Ishikawa (cell line): Measurements from ENCODE around the gene MYO1A.

ENCODE experiments used
- CEBPB ChIP-seq: IDR thresholded peaks from 2 replicates; pipeline ENCODE4 v1.6.1; 2012
- CREB1 ChIP-seq: IDR thresholded peaks from 2 replicates; pipeline ENCODE4 v1.6.1; 2012; ENCODE audit warnings: low read depth
- EGR1 ChIP-seq: IDR thresholded peaks from 2 replicates; pipeline ENCODE4 v1.6.1; 2012
- EP300 ChIP-seq: IDR thresholded peaks from 2 replicates; pipeline ENCODE4 v1.6.1; 2012; ENCODE audit warnings: borderline replicate concordance
- FOXM1 ChIP-seq: IDR thresholded peaks from 2 replicates; pipeline ENCODE4 v1.6.1; 2012; ENCODE audit warnings: low read depth, borderline replicate concordance
- NFIC ChIP-seq: IDR thresholded peaks from 2 replicates; pipeline ENCODE4 v1.6.1; 2012
- RAD21 ChIP-seq: IDR thresholded peaks from 2 replicates; pipeline ENCODE4 v1.6.1; 2012; ENCODE audit warnings: low read depth
- TAF1 ChIP-seq: IDR thresholded peaks from 2 replicates; pipeline ENCODE4 v1.6.1; 2012; ENCODE audit warnings: low read depth, mild to moderate bottlenecking
- TCF12 ChIP-seq: IDR thresholded peaks from 2 replicates; pipeline ENCODE4 v1.6.1; 2012; ENCODE audit warnings: low read depth
- TEAD4 ChIP-seq: IDR thresholded peaks from 2 replicates; pipeline ENCODE4 v1.6.1; 2012
- YY1 ChIP-seq: IDR thresholded peaks from 2 replicates; pipeline ENCODE4 v1.6.1; 2012; ENCODE audit warnings: low read depth
- ZBTB7A ChIP-seq: IDR thresholded peaks from 2 replicates; pipeline ENCODE4 v1.6.1; 2012; ENCODE audit warnings: low read depth
- TF ChIP-seq, protein P1 (sequence below): IDR thresholded peaks from 2 replicates; pipeline ENCODE4 v1.6.1; 2012
- TF ChIP-seq, protein P2 (sequence below): IDR thresholded peaks from 2 replicates; pipeline ENCODE4 v1.6.1; 2012; ENCODE audit warnings: low read depth, mild to moderate bottlenecking
- TF ChIP-seq, protein P3 (sequence below): IDR thresholded peaks from 2 replicates; pipeline ENCODE4 v1.6.1; 2012

MYO1A gene

DNA sequence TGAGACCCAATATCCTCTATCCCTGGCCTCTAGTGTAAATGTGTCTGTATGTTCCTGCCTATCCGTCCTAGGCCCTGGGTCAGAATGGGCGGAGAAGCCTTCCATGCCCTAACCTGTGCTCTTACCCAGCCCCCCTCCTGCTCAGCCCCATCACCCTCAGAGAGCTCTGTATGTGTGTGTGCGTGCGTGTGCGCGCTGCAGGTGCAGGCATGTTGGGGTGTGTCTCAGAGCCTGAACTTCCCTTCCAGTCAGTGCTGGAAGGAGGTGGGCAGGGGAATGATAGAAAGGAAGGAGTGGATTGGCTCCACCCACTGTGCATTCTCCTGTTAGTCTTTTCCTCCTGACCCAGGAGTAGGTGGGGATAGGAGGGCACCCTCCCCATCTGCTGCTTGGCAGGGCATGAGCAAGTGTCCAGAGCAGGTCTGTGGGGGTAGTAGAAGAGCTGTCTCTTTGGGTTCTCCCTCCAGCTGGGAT is 46.2 kb upstream of the MYO1A start:
- TF ChIP-seq RAD21 (no peak), TCF12 (no peak), EGR1 (no peak), EP300 (no peak), NFIC (no peak), TAF1 (no peak), TEAD4 (no peak), FOXM1 (no peak), ZBTB7A (no peak), CEBPB (no peak), CREB1 (no peak), YY1 (no peak)
- TF ChIP-seq, protein P1, sequence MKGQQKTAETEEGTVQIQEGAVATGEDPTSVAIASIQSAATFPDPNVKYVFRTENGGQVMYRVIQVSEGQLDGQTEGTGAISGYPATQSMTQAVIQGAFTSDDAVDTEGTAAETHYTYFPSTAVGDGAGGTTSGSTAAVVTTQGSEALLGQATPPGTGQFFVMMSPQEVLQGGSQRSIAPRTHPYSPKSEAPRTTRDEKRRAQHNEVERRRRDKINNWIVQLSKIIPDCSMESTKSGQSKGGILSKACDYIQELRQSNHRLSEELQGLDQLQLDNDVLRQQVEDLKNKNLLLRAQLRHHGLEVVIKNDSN = no peak
- TF ChIP-seq, protein P2, sequence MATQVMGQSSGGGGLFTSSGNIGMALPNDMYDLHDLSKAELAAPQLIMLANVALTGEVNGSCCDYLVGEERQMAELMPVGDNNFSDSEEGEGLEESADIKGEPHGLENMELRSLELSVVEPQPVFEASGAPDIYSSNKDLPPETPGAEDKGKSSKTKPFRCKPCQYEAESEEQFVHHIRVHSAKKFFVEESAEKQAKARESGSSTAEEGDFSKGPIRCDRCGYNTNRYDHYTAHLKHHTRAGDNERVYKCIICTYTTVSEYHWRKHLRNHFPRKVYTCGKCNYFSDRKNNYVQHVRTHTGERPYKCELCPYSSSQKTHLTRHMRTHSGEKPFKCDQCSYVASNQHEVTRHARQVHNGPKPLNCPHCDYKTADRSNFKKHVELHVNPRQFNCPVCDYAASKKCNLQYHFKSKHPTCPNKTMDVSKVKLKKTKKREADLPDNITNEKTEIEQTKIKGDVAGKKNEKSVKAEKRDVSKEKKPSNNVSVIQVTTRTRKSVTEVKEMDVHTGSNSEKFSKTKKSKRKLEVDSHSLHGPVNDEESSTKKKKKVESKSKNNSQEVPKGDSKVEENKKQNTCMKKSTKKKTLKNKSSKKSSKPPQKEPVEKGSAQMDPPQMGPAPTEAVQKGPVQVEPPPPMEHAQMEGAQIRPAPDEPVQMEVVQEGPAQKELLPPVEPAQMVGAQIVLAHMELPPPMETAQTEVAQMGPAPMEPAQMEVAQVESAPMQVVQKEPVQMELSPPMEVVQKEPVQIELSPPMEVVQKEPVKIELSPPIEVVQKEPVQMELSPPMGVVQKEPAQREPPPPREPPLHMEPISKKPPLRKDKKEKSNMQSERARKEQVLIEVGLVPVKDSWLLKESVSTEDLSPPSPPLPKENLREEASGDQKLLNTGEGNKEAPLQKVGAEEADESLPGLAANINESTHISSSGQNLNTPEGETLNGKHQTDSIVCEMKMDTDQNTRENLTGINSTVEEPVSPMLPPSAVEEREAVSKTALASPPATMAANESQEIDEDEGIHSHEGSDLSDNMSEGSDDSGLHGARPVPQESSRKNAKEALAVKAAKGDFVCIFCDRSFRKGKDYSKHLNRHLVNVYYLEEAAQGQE = no peak
- TF ChIP-seq, protein P3, sequence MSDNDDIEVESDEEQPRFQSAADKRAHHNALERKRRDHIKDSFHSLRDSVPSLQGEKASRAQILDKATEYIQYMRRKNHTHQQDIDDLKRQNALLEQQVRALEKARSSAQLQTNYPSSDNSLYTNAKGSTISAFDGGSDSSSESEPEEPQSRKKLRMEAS = no peak

DNA sequence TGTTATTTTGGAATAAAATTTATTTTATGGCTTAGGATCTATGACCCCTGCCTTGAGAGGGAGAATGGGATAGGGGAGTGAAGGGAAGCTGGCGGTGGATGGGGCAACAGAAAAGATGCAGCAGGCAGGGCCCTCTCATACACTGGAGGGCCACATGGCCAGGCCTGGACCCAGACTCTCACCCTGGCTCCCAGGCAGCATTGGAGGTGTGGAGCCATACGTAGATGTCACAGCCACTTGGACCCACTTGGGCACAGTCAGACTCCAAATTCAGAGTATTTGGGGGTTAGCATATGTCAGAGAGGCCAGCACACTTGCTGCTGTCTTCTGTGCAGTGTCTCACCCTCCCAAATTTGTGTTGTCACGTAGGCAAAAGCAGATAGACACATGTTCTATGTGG is 45.5 kb upstream of the MYO1A start:
- TF ChIP-seq TAF1 = no peak
- no peak for TF ChIP-seq CREB1
- TF ChIP-seq TCF12 = no peak
- TF ChIP-seq, protein P1 = no peak
- TF ChIP-seq, protein P2 = no peak
- TF ChIP-seq, protein P3 = no peak
- TF ChIP-seq ZBTB7A = no peak
- no peak for TF ChIP-seq NFIC
- TF ChIP-seq EGR1 = no peak
- no peak for TF ChIP-seq EP300
- no peak for TF ChIP-seq YY1

DNA sequence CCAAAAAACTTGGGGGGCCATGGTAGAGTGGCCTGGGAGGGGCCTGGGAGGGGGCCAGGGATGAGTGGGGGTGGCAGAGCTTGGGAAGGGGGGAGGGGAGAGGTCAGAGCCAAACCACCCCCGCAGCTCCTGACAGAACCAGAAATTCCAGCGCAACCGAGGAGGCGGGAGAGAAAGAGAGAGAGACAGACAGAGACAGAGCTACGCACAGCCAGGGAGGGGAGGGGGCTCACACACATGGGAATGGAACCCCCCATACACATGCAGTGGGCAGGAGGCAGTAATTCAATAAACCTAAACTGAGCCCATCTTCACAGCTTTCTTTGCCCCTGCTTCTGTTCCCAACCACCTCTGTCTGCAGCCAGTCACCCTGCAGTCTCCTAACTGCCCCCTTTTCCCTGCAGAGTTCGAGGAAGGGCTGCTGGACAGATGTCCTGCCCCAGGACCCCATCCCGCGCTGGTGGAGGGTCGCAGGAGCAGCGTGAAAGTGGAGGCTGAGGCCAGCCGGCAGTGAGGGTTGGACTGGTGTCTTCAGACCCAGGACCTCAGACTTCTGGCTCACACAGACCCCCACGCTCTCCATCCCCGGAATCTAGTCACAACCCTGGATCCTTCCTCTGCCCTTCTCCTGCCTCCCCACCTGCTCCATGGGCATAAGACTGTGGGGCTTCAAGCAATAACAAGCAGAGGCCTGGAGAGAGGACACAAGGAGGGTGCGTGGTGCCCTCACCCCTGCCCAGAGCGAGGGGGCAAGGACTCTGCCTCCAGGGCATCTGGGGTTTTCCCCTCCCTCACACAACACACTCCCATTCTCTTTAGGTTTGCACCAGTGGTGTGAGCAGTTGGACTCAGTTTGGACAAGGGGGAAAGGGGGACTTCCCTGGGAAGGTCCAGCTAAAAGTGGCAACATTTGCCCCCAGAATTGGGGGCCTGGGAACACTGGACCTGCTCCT is 44.6 kb upstream of the MYO1A start:
- TF ChIP-seq CEBPB (no peak), EGR1 (peak; percentile 47; the same call in 1 of the 2 replicates), FOXM1 (no peak), TEAD4 (peak; percentile 47; the same call in 1 of the 2 replicates)
- TF ChIP-seq, protein P2 = no peak

DNA sequence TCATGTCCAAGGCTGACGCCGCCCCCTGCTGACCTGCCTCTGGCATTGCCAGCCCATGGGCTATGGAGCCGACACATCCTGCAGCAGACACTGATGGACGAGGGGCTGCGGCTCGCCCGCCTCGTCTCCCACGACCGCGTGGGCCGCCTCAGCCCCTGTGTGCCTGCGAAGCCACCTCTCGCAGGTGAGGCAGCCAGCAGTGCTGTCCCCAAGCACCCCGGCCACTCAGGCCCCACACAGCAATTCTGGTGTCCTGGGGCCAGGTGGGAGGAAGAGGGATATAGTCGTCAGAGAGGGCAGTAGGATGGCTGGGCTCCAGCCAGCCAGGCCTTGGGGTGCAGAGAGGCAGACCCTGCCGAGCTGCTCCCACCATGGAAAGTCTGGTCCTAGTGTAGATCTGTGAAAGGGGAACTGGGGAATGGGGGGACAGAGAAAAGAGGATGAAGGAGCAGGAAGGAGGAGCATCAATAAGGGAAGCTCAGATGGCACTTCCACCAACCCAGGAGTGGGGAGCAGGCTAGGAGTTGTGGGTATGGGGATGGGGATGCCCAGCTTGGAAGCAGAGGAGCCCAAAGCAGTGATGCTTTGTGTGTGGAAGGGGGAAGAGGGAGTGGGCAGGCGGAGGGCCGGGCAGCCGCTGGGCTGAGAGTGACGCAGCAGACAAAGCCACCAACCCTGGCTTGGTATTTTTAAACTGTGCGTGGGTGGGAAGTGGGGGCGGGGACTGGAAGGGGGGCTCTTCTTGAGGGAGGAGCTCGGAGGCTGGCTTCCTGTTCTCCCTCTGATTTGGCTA is 43.7 kb upstream of the MYO1A start:
- no peak for TF ChIP-seq YY1
- peak; percentile 82 for TF ChIP-seq ZBTB7A
- peak; percentile 98 for TF ChIP-seq EGR1
- peak; percentile 87 for TF ChIP-seq RAD21
